Caco-2 (cell line): ENCODE measurements around the gene OXSR1. TPM values are rescaled to one million over a fixed set of nuclear protein-coding genes. Genes with fewer than 3 reads are reported as not detected.

Experiments
- BruUV-seq: library from RNA; stranded (reverse); fragments of 400-500 nt; replicated peaks from 2 replicates; lab custom pipeline; 2021; lab: Mats Ljungman, UMichigan
- CTCF ChIA-PET: fragments of 300-600 bp; sonication (Branson Sonifier 250); formaldehyde crosslinking; loops from one replicate; lab custom pipeline; 2022; ENCODE audit warnings: antibody characterized with exemption; lab: Charles Lee
- POLR2A ChIA-PET: fragments of 300-600 bp; sonication (Branson Sonifier 250); formaldehyde crosslinking; loops from one replicate; lab custom pipeline; 2022; ENCODE audit warnings: antibody characterized with exemption; lab: Charles Lee
- DNase-seq, 2 experiments: peaks; one replicate each; pipeline versions ENCODE4 v3.0.0 to v3.0.0-alpha.2; 2020 to 2022
- H3K27me3 ChIP-seq: replicated peaks from 2 replicates; pipeline ENCODE4 v1.6.0; 2011; ENCODE audit warnings: low read length; ENCODE audit not compliant: control insufficient read depth, insufficient read depth
- H3K36me3 ChIP-seq: 2 replicates; pipeline ENCODE4 v1.5.1; 2011; ENCODE audit warnings: low read length; ENCODE audit not compliant: control insufficient read depth, insufficient read depth
- H3K4me1 ChIP-seq: fragments of 250-450 bp; sonication (Bioruptor Pico); 2 replicates; pipeline ENCODE4 v1.5.1; 2020; ENCODE audit warnings: mild to moderate bottlenecking
- H3K4me3 ChIP-seq: 2 replicates; pipeline ENCODE4 v1.5.1; 2011; ENCODE audit warnings: low read depth, mild to moderate bottlenecking, control low read depth, low read length
- H3K9me3 ChIP-seq: fragments of 250-450 bp; sonication (Bioruptor Pico); 2 replicates; pipeline ENCODE4 v1.5.1; 2020; ENCODE audit warnings: mild to moderate bottlenecking, moderate library complexity
- H3K27ac Mint-ChIP-seq: one replicate; pipeline ENCODE4 v1.8.0; 2022; ENCODE audit warnings: mixed read lengths; ENCODE audit not compliant: unreplicated experiment
- H3K27me3 Mint-ChIP-seq: one replicate; pipeline ENCODE4 v1.8.0; 2022; ENCODE audit warnings: mixed read lengths; ENCODE audit not compliant: insufficient read depth, unreplicated experiment
- H3K36me3 Mint-ChIP-seq: one replicate; pipeline ENCODE4 v1.8.0; 2022; ENCODE audit warnings: mild to moderate bottlenecking, mixed read lengths; ENCODE audit not compliant: insufficient read depth, unreplicated experiment
- H3K4me1 Mint-ChIP-seq: one replicate; pipeline ENCODE4 v1.8.0; 2022; ENCODE audit warnings: low read depth, mixed read lengths; ENCODE audit not compliant: unreplicated experiment
- H3K4me3 Mint-ChIP-seq: one replicate; pipeline ENCODE4 v1.8.0; 2022; ENCODE audit warnings: mild to moderate bottlenecking, moderate library complexity, mixed read lengths; ENCODE audit not compliant: unreplicated experiment
- H3K9me3 Mint-ChIP-seq: one replicate; pipeline ENCODE4 v1.8.0; 2022; ENCODE audit warnings: mixed read lengths; ENCODE audit not compliant: unreplicated experiment
- intact Hi-C: fragments of 100-400 bp; cut with micrococcal nuclease; formaldehyde crosslinking; loops from one replicate; pipeline ENCODE4 v1.10.0; 2022; ENCODE audit not compliant: unreplicated experiment
- total RNA-seq: library from RNA; stranded (reverse); gene quantifications from 2 replicates; pipeline ENCODE4 v1.2.3, GENCODE V29; 2022
- TF ChIP-seq, protein P1 (sequence below), 2 experiments: fragments of 200-600 bp in 1 of 2; IDR thresholded peaks; 1 replicate in 1 of 2; 2 replicates in 1 of 2; pipeline versions ENCODE4 v1.5.1 to v1.8.0; 2011 to 2022; ENCODE audit warnings: antibody characterized with exemption in 1 of 2, control low read depth in 1 of 2, inconsistent platforms in 1 of 2, low read depth in 1 of 2, low read length in 1 of 2, mild to moderate bottlenecking in 1 of 2, moderate library complexity in 1 of 2; ENCODE audit not compliant: insufficient read depth in 1 of 2, severe bottlenecking in 1 of 2, unreplicated experiment in 1 of 2

Gene OXSR1
- total RNA-seq, 1 experiment from 2014 or later = 39.2 TPM

DNA sequence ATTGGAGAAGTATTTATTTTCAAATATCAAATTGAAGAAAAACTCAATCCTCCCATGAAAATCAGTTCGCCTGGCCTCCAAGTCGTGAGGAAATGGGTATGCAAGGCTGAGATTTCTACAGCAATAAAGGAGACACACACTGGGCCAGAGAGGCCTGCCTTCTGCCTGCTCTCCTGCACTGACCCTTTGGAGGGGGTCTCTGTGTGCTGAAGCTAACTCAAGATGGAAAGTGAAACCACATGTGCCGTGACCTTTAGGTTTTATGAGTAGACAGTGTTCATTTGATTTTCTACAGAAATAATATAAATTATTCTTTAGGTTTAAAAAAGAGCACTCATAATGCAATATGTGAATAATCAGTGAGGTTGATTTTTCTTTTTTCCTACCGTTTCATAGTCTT is 88.4 kb downstream of the OXSR1 start:
- TF ChIP-seq, protein P1, sequence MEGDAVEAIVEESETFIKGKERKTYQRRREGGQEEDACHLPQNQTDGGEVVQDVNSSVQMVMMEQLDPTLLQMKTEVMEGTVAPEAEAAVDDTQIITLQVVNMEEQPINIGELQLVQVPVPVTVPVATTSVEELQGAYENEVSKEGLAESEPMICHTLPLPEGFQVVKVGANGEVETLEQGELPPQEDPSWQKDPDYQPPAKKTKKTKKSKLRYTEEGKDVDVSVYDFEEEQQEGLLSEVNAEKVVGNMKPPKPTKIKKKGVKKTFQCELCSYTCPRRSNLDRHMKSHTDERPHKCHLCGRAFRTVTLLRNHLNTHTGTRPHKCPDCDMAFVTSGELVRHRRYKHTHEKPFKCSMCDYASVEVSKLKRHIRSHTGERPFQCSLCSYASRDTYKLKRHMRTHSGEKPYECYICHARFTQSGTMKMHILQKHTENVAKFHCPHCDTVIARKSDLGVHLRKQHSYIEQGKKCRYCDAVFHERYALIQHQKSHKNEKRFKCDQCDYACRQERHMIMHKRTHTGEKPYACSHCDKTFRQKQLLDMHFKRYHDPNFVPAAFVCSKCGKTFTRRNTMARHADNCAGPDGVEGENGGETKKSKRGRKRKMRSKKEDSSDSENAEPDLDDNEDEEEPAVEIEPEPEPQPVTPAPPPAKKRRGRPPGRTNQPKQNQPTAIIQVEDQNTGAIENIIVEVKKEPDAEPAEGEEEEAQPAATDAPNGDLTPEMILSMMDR (IDR thresholded peaks at IDR 0.05; ENCODE audit: insufficient read depth in 1 of 2, low read depth in 1 of 2, low read length in 1 of 2, severe bottlenecking in 1 of 2, unreplicated experiment in 1 of 2) = no peak
- intact Hi-C loops = no loop called here
- H3K27me3 Mint-ChIP-seq = no peaks in the 10 kb centered on the region
- CTCF ChIA-PET = no interaction called here
- Histone ChIP-seq H3K36me3 (peaks cover 1% of the 10 kb centered on the region; the same call in 1 of the 2 replicates), H3K9me3 (no peaks in the 10 kb centered on the region), H3K4me3 (no peak overlapping the region), H3K4me1 (no peaks in the 10 kb centered on the region), H3K27me3 (no peaks in the 10 kb centered on the region)
- H3K36me3 Mint-ChIP-seq = peaks cover 39% of the 10 kb centered on the region
- POLR2A ChIA-PET = no interaction called here
- H3K9me3 Mint-ChIP-seq = no peaks in the 10 kb centered on the region
- DNase-seq = no peak
- BruUV-seq = TSS peak; percentile 23
- peaks cover 4% of the 10 kb centered on the region for H3K4me1 Mint-ChIP-seq
- H3K27ac Mint-ChIP-seq = no peak overlapping the region
- H3K4me3 Mint-ChIP-seq = no peak overlapping the region

DNA sequence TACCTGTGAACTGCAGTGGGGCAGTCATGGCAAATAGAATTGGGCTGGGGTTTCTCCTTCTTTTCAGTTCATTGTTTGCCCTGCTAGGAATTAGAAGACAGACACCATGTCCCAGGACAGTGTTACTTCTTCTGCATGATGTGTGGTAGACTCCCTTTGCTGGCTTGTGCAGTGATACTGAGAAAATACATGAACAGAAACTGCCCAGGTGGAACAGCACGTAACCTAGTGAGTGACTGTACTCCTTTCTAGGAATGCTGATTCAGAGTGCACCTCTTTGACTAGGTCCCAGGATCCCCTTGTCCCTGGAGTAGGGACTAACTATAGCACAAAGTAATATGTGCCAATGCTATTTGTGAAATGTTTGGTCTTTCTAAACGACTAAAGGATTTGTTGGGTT is 89.5 kb downstream of the OXSR1 start:
- POLR2A ChIA-PET = no interaction called here
- Mint-ChIP-seq H3K27ac (no peak overlapping the region), H3K9me3 (no peaks in the 10 kb centered on the region), H3K27me3 (no peaks in the 10 kb centered on the region), H3K4me1 (peaks cover 4% of the 10 kb centered on the region), H3K4me3 (no peak overlapping the region), H3K36me3 (peaks cover 32% of the 10 kb centered on the region)
- BruUV-seq = no TSS peak
- Histone ChIP-seq H3K4me1 (no peaks in the 10 kb centered on the region), H3K36me3 (peaks cover 1% of the 10 kb centered on the region; the same call in 1 of the 2 replicates), H3K4me3 (no peak overlapping the region), H3K9me3 (no peaks in the 10 kb centered on the region), H3K27me3 (no peaks in the 10 kb centered on the region)
- TF ChIP-seq, protein P1 (IDR thresholded peaks at IDR 0.05; ENCODE audit: insufficient read depth in 1 of 2, low read depth in 1 of 2, low read length in 1 of 2, severe bottlenecking in 1 of 2, unreplicated experiment in 1 of 2) = no peak
- DNase-seq = no peak
- CTCF ChIA-PET = no interaction called here
- intact Hi-C loops = no loop called here

DNA sequence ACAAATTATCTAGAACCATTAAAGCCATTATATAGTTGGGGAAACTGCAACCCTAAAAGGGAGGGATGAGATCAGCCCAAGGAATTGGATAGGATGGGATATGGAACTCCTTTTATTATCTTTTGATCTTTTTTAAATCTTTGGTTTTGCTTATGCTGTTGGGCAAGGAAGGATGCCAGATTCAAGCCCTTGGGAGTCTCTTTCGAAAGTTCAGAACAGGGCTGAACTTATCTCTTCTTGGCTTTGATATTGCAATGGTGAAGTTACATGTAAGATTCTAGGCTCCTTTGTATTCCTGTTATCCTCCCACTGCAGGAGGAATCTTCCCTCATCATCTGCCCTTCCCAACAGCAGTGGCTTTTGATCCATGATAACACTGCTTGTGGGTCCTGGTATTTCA is 90.3 kb downstream of the OXSR1 start:
- Histone ChIP-seq H3K9me3 (no peaks in the 10 kb centered on the region), H3K4me3 (no peak overlapping the region), H3K27me3 (no peaks in the 10 kb centered on the region), H3K4me1 (no peaks in the 10 kb centered on the region), H3K36me3 (peaks cover 1% of the 10 kb centered on the region; the same call in 1 of the 2 replicates)
- ChIA-PET POLR2A (no interaction called here), CTCF (no interaction called here)
- peaks cover 4% of the 10 kb centered on the region for H3K4me1 Mint-ChIP-seq
- H3K9me3 Mint-ChIP-seq = no peaks in the 10 kb centered on the region
- BruUV-seq = no TSS peak
- TF ChIP-seq, protein P1 (IDR thresholded peaks at IDR 0.05; ENCODE audit: insufficient read depth in 1 of 2, low read depth in 1 of 2, low read length in 1 of 2, severe bottlenecking in 1 of 2, unreplicated experiment in 1 of 2) = no peak
- H3K27me3 Mint-ChIP-seq = no peaks in the 10 kb centered on the region
- H3K27ac Mint-ChIP-seq = no peak overlapping the region
- DNase-seq = no peak
- peaks cover 32% of the 10 kb centered on the region for H3K36me3 Mint-ChIP-seq
- intact Hi-C loops = no loop called here
- no peak overlapping the region for H3K4me3 Mint-ChIP-seq
